ENCODE measurements around the gene PLCB3.

DNA sequence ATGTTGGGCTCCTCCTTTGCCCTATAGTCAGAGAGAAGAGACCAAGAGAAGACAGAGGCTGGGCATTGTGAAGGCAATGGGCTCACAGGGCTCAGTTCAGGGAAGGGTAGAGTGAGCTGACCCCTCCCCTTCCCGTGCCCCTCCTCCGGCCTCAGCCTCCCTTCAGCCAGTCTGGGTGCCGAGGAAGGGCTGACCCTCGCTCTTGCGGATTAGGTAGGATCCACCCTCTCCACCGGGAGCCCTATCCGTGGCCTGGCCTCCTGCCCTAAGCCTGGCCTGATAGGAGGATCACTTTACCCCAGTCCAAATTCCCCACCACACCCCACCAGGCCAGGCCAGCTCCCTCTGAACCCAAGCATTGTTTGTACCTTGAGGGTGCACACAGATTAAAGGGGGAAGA, 2.8 kb upstream of the PLCB3 start:
- TF ChIP-seq EZH2 (IDR thresholded peaks at IDR 0.05; ENCODE audit: borderline replicate concordance, low read length) (no peak), CTCF (IDR thresholded peaks at IDR 0.05; ENCODE audit: low read length) (no peak)

Data from OCI-LY1 (cell line).